Tibial nerve (tissue), 4 donors: ENCODE results near the gene ROPN1L.

Experiments used
- EP300 ChIP-seq, 2 donors: sonication (generic); formaldehyde crosslinking; IDR thresholded peaks; one replicate each; pipeline ENCODE4 v1.6.1; 2017; ENCODE audit warnings: antibody characterized with exemption in 2 of 2, mild to moderate bottlenecking in 1 of 2
- POLR2A ChIP-seq, 2 donors: fragments of 450-650 bp; IDR thresholded peaks; one replicate each; pipeline ENCODE4 v1.6.1; 2017; ENCODE audit warnings: antibody characterized with exemption in 2 of 2, mild to moderate bottlenecking in 2 of 2, moderate library complexity in 2 of 2
- TF ChIP-seq, protein P1 (sequence below), 5 experiments: fragments of 200-600 bp in 3 of 5; fragments of 450-650 bp in 2 of 5; sonication (generic) in 3 of 5; IDR thresholded peaks; one replicate each; pipeline ENCODE4 v1.5.1; 2016 to 2019; ENCODE audit warnings: antibody characterized with exemption in 5 of 5, mild to moderate bottlenecking in 3 of 5, moderate library complexity in 2 of 5

DNA sequence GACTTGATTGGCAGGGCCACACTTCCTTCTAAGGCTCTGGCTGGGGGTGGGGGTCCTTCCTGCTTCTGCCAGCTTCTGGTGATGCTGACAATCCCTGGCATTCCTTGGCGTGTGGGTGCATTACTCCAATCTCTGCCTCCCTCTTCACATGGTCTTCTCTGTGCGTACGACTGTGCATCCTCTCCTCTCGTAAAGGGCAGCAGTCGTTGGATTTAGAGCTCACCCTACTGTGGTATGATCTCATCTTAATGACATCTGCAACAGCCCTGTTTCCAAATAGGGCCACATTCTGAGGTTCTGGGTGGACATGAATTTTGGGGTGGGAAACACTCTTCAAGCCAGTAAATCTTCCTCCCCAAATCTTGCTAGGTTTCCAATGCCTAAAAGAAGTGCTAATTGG is 36.8 kb downstream of the ROPN1L start:
- TF ChIP-seq, protein P1, sequence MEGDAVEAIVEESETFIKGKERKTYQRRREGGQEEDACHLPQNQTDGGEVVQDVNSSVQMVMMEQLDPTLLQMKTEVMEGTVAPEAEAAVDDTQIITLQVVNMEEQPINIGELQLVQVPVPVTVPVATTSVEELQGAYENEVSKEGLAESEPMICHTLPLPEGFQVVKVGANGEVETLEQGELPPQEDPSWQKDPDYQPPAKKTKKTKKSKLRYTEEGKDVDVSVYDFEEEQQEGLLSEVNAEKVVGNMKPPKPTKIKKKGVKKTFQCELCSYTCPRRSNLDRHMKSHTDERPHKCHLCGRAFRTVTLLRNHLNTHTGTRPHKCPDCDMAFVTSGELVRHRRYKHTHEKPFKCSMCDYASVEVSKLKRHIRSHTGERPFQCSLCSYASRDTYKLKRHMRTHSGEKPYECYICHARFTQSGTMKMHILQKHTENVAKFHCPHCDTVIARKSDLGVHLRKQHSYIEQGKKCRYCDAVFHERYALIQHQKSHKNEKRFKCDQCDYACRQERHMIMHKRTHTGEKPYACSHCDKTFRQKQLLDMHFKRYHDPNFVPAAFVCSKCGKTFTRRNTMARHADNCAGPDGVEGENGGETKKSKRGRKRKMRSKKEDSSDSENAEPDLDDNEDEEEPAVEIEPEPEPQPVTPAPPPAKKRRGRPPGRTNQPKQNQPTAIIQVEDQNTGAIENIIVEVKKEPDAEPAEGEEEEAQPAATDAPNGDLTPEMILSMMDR (IDR thresholded peaks at IDR 0.05), result no peak
- TF ChIP-seq POLR2A (IDR thresholded peaks at IDR 0.05) (no peak), EP300 (IDR thresholded peaks at IDR 0.05) (no peak)
